ENCODE measurements around the gene DUSP15.

DUSP15 gene

GRCh38 chr20:31890646-31891045 lies 20.3 kb upstream of the DUSP15 start:
- H3K36me3 ChIP-seq (ENCODE audit: control insufficient read depth, insufficient read depth, low read length), result no peaks in the 10 kb centered on the region
- H3K4me3 ChIP-seq (ENCODE audit: low read depth, low read length), result no peak overlapping the region

DNA sequence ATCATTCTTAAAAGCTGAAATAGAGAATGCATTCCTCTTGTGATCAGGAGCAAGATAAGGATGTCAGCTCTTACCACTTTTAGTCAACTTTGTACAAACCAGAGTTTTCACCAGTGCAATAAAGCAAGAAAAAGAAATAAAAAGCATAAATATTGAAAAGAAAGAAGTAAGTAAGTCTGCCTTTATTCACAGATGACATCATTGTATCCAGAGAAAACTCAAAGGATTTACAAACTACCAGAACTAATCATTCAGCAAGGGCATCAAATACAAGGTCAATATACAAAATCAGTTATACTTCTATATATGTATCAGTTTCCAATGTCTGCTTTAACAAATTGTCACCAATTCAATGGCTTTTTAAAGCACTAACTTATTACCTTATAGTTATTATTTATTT lies 13.5 kb upstream of the DUSP15 start:
- no peaks in the 10 kb centered on the region for H3K36me3 ChIP-seq (ENCODE audit: control insufficient read depth, insufficient read depth, low read length)
- no peak overlapping the region for H3K4me3 ChIP-seq (ENCODE audit: low read depth, low read length)
- H3K9me3 ChIP-seq (ENCODE audit: control insufficient read depth, insufficient read depth, low read depth, low read length), result no peaks in the 10 kb centered on the region
- no peaks in the 10 kb centered on the region for H3K27me3 ChIP-seq (ENCODE audit: control insufficient read depth, insufficient read depth, low read length)
- H3K27ac ChIP-seq (ENCODE audit: low read depth, low read length), result no peak overlapping the region
- no peaks in the 10 kb centered on the region for H3K4me1 ChIP-seq (ENCODE audit: control insufficient read depth, insufficient read depth, low read length)
- H3K9ac ChIP-seq (ENCODE audit: low read length), result no peak overlapping the region

More at GRCh38 chr20:31890646-31891045, 20.3 kb upstream of the DUSP15 start:
- Histone ChIP-seq H3K27ac (ENCODE audit: low read depth, low read length) (no peak overlapping the region), H3K9me3 (ENCODE audit: control insufficient read depth, insufficient read depth, low read depth, low read length) (no peaks in the 10 kb centered on the region), H3K9ac (ENCODE audit: low read length) (no peak overlapping the region), H3K27me3 (ENCODE audit: control insufficient read depth, insufficient read depth, low read length) (no peaks in the 10 kb centered on the region; the same call in 1 of the 2 replicates), H3K4me1 (ENCODE audit: control insufficient read depth, insufficient read depth, low read length) (no peaks in the 10 kb centered on the region)

DNA sequence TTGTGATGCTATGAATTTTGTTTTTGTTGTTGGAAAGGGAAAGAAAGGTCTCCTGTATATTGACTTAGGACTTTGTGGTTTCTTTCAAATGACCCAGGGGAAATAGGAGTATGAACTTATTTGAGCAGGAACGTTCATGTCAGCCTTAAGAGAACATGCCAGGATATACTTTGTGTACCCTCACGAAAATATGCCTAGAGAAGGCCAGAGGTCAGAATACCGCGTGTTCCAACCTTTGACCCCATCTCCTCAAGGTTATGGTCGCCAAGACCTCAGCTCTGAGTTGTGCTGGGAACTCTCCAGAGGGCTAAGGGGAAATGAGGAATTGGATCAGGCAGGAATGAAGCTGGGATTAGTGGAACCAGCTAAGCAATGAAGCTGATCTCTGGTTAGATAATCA lies 11.6 kb upstream of the DUSP15 start:
- Histone ChIP-seq H3K4me1 (ENCODE audit: control insufficient read depth, insufficient read depth, low read length) (no peaks in the 10 kb centered on the region), H3K27me3 (ENCODE audit: control insufficient read depth, insufficient read depth, low read length) (peaks cover 5% of the 10 kb centered on the region; the same call in 1 of the 2 replicates), H3K36me3 (ENCODE audit: control insufficient read depth, insufficient read depth, low read length) (no peaks in the 10 kb centered on the region), H3K9me3 (ENCODE audit: control insufficient read depth, insufficient read depth, low read depth, low read length) (no peaks in the 10 kb centered on the region), H3K9ac (ENCODE audit: low read length) (no peak overlapping the region), H3K27ac (ENCODE audit: low read depth, low read length) (no peak overlapping the region), H3K4me3 (ENCODE audit: low read depth, low read length) (no peak overlapping the region)

DNA sequence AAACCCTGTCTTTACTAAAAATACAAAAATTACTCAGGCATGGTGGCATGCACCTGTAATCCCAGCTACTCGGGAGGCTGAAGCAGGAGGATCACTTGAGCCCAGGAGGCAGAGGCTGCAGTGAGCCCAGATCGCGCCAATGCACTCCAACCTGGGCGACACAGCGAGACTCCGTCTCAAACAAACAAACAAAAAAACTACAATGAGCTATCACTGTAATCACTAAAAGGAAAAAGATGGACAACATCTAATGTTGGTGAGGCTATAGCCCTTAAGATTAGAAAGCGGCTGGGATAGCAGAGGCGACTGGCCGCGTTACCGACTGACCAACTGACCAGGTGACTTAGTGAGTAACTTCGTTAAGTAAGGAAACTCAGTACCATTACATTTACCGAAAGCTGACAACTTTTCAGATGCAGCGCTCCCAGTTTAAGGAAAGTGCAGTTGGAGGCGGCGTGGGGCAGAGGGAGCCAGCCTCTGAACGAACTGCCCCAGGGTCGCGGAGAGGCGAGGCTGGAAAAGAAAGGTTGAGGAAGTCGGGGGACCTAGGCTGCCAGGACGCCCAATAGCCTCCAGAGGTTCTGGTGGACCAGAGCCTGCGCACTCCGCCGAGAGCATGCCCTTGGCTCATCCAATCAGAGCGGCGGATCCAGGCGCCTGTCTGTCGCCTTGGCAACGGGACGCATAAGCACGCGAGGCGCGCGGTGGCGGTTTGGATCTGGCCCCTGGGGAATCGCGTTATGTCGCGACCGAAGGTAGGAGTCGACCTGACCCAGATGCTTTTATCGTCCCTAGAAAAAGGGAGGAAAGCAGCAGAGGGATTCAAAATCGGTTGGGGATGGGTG lies 9.0 kb upstream of the DUSP15 start:
- H3K36me3 ChIP-seq (ENCODE audit: control insufficient read depth, insufficient read depth, low read length), result no peaks in the 10 kb centered on the region
- H3K9ac ChIP-seq (ENCODE audit: low read length), result peak overlapping the region; percentile 16
- H3K9me3 ChIP-seq (ENCODE audit: control insufficient read depth, insufficient read depth, low read depth, low read length), result no peaks in the 10 kb centered on the region
- H3K27me3 ChIP-seq (ENCODE audit: control insufficient read depth, insufficient read depth, low read length), result peaks cover 5% of the 10 kb centered on the region; the same call in 1 of the 2 replicates
- peak overlapping the region; percentile 69 for H3K4me3 ChIP-seq (ENCODE audit: low read depth, low read length)
- no peaks in the 10 kb centered on the region for H3K4me1 ChIP-seq (ENCODE audit: control insufficient read depth, insufficient read depth, low read length)
- H3K27ac ChIP-seq (ENCODE audit: low read depth, low read length), result no peak overlapping the region

GRCh38 chr20:31877684-31878083 lies 7.4 kb upstream of the DUSP15 start:
- Histone ChIP-seq H3K4me1 (ENCODE audit: control insufficient read depth, insufficient read depth, low read length) (no peaks in the 10 kb centered on the region), H3K4me3 (ENCODE audit: low read depth, low read length) (no peak overlapping the region), H3K9me3 (ENCODE audit: control insufficient read depth, insufficient read depth, low read depth, low read length) (no peaks in the 10 kb centered on the region), H3K27ac (ENCODE audit: low read depth, low read length) (no peak overlapping the region), H3K27me3 (ENCODE audit: control insufficient read depth, insufficient read depth, low read length) (peaks cover 13% of the 10 kb centered on the region; the same call in 1 of the 2 replicates), H3K9ac (ENCODE audit: low read length) (no peak overlapping the region), H3K36me3 (ENCODE audit: control insufficient read depth, insufficient read depth, low read length) (no peaks in the 10 kb centered on the region)

GRCh38 chr20:31875671-31876070 lies 5.3 kb upstream of the DUSP15 start:
- Histone ChIP-seq H3K27me3 (ENCODE audit: control insufficient read depth, insufficient read depth, low read length) (peaks cover 33% of the 10 kb centered on the region), H3K9ac (ENCODE audit: low read length) (no peak overlapping the region), H3K9me3 (ENCODE audit: control insufficient read depth, insufficient read depth, low read depth, low read length) (no peaks in the 10 kb centered on the region), H3K27ac (ENCODE audit: low read depth, low read length) (no peak overlapping the region), H3K36me3 (ENCODE audit: control insufficient read depth, insufficient read depth, low read length) (no peaks in the 10 kb centered on the region), H3K4me1 (ENCODE audit: control insufficient read depth, insufficient read depth, low read length) (0 out of 2 replicates have a peak, but pooled peaks cover 4% of the 10 kb centered on the region), H3K4me3 (ENCODE audit: low read depth, low read length) (no peak overlapping the region)

DNA sequence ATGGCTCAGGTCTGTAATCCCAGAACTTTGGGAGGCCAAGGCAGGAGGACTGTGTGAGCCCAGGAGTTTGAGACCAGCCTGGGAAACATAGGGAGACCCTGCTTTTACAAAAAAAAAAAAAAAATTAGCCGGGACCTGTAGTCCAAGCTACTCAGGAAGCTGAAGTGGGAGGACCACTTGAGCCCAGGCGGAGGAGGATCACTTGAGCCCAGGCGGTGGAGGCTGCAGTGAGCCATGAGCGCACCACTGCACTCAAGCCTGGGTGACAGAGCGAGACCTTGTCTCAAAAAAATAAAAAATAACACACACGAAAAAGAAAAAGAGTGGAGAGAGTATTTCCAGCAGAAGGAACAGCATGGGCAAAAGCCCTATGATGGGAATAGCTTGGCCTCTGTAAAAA lies 2.1 kb upstream of the DUSP15 start:
- Histone ChIP-seq H3K4me3 (ENCODE audit: low read depth, low read length) (no peak overlapping the region), H3K9me3 (ENCODE audit: control insufficient read depth, insufficient read depth, low read depth, low read length) (no peaks in the 10 kb centered on the region), H3K9ac (ENCODE audit: low read length) (no peak overlapping the region), H3K36me3 (ENCODE audit: control insufficient read depth, insufficient read depth, low read length) (no peaks in the 10 kb centered on the region), H3K4me1 (ENCODE audit: control insufficient read depth, insufficient read depth, low read length) (0 out of 2 replicates have a peak, but pooled peaks cover 4% of the 10 kb centered on the region), H3K27ac (ENCODE audit: low read depth, low read length) (no peak overlapping the region), H3K27me3 (ENCODE audit: control insufficient read depth, insufficient read depth, low read length) (peaks cover 55% of the 10 kb centered on the region)

- Histone ChIP-seq H3K9me3 (ENCODE audit: control insufficient read depth, insufficient read depth, low read depth, low read length) (no peaks in the 10 kb centered on the region), H3K36me3 (ENCODE audit: control insufficient read depth, insufficient read depth, low read length) (no peaks in the 10 kb centered on the region), H3K27me3 (ENCODE audit: control insufficient read depth, insufficient read depth, low read length) (peaks cover 62% of the 10 kb centered on the region), H3K9ac (ENCODE audit: low read length) (no peak overlapping the region), H3K27ac (ENCODE audit: low read depth, low read length) (no peak overlapping the region), H3K4me3 (ENCODE audit: low read depth, low read length) (no peak overlapping the region), H3K4me1 (ENCODE audit: control insufficient read depth, insufficient read depth, low read length) (0 out of 2 replicates have a peak, but pooled peaks cover 4% of the 10 kb centered on the region)
Measured at GRCh38 chr20:31871618-31871954, 1.3 kb upstream of the DUSP15 start.

DNA sequence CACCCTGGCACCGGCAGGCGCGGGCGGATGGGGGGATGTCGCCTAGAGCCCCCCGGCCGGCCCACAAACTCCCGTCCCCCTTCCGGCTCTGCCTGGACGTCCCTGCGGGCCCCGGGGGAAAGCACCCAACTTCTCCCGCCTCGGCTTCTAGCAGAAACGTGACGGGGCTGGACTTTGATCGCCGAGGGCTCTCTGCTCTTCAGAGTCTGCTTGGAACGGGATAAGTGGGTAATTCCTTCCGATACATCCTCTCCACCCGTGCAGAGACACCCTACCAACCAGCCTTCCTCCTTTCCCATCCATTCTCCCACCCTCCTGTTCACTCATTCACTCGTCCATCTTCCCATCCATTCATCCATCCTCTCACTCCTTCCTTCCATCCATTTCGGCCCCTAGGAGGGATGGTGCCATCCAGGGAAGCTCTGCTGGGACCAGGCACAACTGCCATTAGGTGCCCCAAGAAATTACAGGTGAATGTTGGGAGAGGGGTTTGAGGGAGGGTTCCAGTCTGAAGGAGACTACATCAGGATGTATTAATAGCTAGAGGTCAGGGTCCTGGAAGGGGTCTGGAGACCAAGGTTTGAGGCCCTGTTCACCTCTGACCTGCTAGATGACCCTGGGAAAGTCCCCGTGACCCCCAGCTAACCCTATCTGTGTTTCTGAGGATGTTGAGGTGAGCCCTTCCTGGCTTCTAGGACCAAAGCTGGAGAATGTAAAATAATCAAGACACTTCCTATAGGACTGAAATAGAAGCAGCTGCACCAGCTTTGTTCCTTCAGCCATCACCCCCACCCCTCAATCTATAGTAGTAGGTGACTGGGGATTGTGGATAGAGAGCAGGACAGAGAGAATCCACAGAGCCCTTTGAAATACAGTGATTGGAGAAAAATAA lies 645 bp upstream of the DUSP15 start:
- Histone ChIP-seq H3K27me3 (ENCODE audit: control insufficient read depth, insufficient read depth, low read length) (peaks cover 62% of the 10 kb centered on the region), H3K4me3 (ENCODE audit: low read depth, low read length) (peak overlapping the region; percentile 87), H3K9me3 (ENCODE audit: control insufficient read depth, insufficient read depth, low read depth, low read length) (no peaks in the 10 kb centered on the region), H3K27ac (ENCODE audit: low read depth, low read length) (no peak overlapping the region), H3K36me3 (ENCODE audit: control insufficient read depth, insufficient read depth, low read length) (no peaks in the 10 kb centered on the region), H3K4me1 (ENCODE audit: control insufficient read depth, insufficient read depth, low read length) (0 out of 2 replicates have a peak, but pooled peaks cover 4% of the 10 kb centered on the region), H3K9ac (ENCODE audit: low read length) (no peak overlapping the region)

- Histone ChIP-seq H3K9me3 (ENCODE audit: control insufficient read depth, insufficient read depth, low read depth, low read length) (no peaks in the 10 kb centered on the region), H3K4me1 (ENCODE audit: control insufficient read depth, insufficient read depth, low read length) (0 out of 2 replicates have a peak, but pooled peaks cover 4% of the 10 kb centered on the region), H3K27me3 (ENCODE audit: control insufficient read depth, insufficient read depth, low read length) (peaks cover 62% of the 10 kb centered on the region), H3K9ac (ENCODE audit: low read length) (peak overlapping the region; percentile 63), H3K27ac (ENCODE audit: low read depth, low read length) (no peak overlapping the region), H3K4me3 (ENCODE audit: low read depth, low read length) (peak overlapping the region; percentile 87), H3K36me3 (ENCODE audit: control insufficient read depth, insufficient read depth, low read length) (no peaks in the 10 kb centered on the region)
Measured at GRCh38 chr20:31869673-31869941, 720 bp downstream of the DUSP15 start.

Data from HUES6 (cell line).